IPS-18c (cell line): Measurements from ENCODE around the gene SERPINB11.
"Not testable (repeated sequence)": the region's sequence is repeated elsewhere in the genome, so short reads cannot be mapped to it uniquely, and the experiment has no call there.

Experiments
- H3K4me3 ChIP-seq: 2 replicates; pipeline ENCODE4 v1.7.0; 2013; ENCODE audit warnings: low read depth, mild to moderate bottlenecking, low read length, moderate library complexity; ENCODE audit not compliant: insufficient read depth
- H3K9me3 ChIP-seq: one replicate; pipeline ENCODE4 v1.6.1; 2013; ENCODE audit warnings: mild to moderate bottlenecking, low read length, moderate library complexity; ENCODE audit not compliant: control insufficient read depth, insufficient read depth

SERPINB11 gene

GRCh38 chr18:63705401-63705800 is 2.6 kb downstream of the SERPINB11 start:
- no peaks in the 10 kb centered on the region for H3K9me3 ChIP-seq

DNA sequence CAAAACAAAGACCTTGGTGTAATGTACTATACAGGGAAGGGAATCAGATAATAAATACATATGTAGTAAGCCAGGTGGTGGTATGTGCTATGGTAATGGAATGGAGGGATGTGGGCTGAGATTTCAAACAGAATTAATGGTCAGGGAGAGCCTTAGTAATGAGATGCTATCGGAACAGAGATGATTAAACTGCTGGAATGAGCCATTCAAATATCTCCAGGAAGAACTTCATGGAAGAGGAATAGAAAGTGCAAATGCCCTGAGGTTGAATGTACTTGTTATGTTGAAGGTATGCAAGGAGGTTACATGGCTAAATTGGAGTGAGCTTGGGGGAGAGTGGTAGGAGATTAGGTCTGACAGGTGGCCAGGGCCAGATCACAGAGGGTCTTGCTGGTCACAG is 5.1 kb downstream of the SERPINB11 start:
- H3K4me3 ChIP-seq, result no peak overlapping the region

More at GRCh38 chr18:63705401-63705800, 2.6 kb downstream of the SERPINB11 start:
- H3K4me3 ChIP-seq, result no peak overlapping the region

DNA sequence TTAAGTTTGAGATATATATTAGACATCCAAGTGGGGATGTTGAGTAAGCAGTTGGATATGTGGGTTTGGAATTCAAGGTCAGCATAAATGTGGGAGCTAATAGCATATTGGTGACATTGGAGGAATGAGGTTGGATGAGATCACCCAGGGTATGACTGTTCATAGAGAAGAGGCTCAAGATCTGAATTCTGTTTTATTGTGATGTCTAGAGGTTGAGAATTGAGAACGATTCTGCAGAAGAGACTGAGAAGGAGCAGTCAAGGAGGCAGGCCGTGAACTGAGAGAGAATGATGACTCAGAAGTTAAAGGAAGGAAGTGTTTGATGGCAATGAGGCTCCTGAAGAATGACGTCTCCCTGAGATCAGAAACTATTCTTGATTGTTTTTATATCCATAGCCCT is 5.9 kb downstream of the SERPINB11 start:
- H3K4me3 ChIP-seq, result no peak overlapping the region
- peaks cover under 1% of the 10 kb centered on the region for H3K9me3 ChIP-seq

More for the DNA sequence above, 5.1 kb downstream of the SERPINB11 start:
- no peaks in the 10 kb centered on the region for H3K9me3 ChIP-seq

DNA sequence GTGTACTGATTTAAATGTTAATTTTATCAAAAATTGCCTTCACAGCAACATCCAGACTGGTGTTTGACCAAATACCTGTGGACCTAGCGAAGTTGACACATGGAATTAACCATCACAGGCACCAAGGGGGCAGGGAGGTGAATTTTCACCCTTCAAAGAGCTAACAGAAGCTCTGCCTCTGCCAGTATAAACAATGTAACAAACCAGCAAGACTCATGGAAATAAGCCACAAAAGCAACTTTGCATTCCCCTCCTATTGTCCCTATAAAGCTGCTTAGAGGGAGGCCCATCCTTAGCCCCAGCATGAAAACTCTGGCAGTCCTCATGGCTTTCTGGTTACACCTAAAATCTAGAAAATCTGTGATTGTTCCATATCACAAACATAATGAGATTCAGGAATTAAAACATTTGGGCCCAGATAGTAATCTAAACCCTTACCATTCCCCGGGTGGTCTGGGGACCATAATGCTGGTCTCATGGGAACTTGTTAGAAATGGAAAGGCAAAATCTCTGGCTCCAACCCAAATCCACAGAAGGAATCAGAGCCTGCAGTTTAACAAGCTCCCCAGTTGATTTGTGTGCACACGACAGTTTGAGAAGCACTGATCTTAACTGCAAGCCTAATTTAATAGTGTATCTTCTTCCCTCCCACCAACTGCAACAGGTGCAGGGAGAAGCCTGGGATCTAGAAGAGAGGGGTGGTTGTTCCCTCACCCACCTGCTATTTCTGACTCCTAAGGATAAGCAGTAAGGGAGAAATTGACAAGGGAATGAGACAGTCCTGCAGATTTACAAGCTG is 23.1 kb downstream of the SERPINB11 start:
- Histone ChIP-seq H3K4me3 (no peak overlapping the region), H3K9me3 (no peaks in the 10 kb centered on the region)

GRCh38 chr18:63730773-63731172 is 28.0 kb downstream of the SERPINB11 start:
- Histone ChIP-seq H3K4me3 (no peak overlapping the region), H3K9me3 (no peaks in the 10 kb centered on the region)

- Histone ChIP-seq H3K9me3 (no peaks in the 10 kb centered on the region), H3K4me3 (no peak overlapping the region)
These were observed 28.5 kb downstream of the SERPINB11 start for GRCh38 chr18:63731215-63731614.

- Histone ChIP-seq H3K9me3 (no peaks in the 10 kb centered on the region), H3K4me3 (no peak overlapping the region)
These were observed 34.1 kb downstream of the SERPINB11 start for GRCh38 chr18:63736876-63737275.

- Histone ChIP-seq H3K9me3 (no peaks in the 10 kb centered on the region), H3K4me3 (no peak overlapping the region)
These were observed 39.0 kb downstream of the SERPINB11 start for GRCh38 chr18:63741769-63742168.

DNA sequence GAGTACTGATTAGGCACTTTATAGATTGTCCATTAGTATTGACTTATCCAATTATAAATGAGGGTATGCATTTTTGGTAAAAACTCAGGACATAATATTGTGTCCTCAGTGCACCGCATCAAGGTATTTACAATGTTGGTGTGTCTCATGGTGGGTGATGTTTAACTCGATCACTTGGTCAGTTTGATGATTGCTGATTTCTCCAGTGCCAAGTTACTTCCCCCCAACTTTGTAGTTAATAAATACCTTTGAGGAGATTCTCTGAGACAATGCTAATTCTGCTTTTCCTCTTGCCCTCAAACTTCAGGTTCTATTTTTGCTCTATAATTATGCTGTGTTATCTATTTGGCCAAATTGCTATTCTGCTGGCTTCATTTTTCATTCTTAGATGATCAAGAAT is 44.2 kb downstream of the SERPINB11 start:
- Histone ChIP-seq H3K4me3 (no peak overlapping the region), H3K9me3 (no peaks in the 10 kb centered on the region)

DNA sequence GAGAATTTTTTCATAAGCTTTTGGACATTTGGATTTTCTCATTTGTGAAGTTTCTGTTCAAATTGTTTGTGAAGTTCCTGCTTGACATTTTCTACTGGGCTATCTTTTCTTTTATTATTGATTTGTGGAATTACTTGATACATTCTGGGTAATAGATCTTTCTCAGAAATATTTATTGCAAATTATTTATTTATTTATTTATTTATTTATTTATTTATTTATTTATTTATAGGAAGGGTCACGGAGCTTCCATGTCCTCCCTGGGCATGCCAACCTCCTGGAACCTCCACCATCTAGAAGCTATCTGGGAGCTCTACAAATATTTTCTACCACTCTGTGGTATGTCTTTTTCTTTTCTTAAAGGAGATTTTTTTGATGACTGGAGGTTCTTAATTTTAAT is 46.7 kb downstream of the SERPINB11 start:
- no peak overlapping the region for H3K4me3 ChIP-seq
- H3K9me3 ChIP-seq, result no peaks in the 10 kb centered on the region

GRCh38 chr18:63752636-63753035 is 49.9 kb downstream of the SERPINB11 start:
- H3K4me3 ChIP-seq, result no peak overlapping the region

GRCh38 chr18:63753676-63754075 is 50.9 kb downstream of the SERPINB11 start:
- no peak overlapping the region for H3K4me3 ChIP-seq
- no peaks in the 10 kb centered on the region for H3K9me3 ChIP-seq

More at GRCh38 chr18:63752636-63753035, 49.9 kb downstream of the SERPINB11 start:
- no peaks in the 10 kb centered on the region for H3K9me3 ChIP-seq

DNA sequence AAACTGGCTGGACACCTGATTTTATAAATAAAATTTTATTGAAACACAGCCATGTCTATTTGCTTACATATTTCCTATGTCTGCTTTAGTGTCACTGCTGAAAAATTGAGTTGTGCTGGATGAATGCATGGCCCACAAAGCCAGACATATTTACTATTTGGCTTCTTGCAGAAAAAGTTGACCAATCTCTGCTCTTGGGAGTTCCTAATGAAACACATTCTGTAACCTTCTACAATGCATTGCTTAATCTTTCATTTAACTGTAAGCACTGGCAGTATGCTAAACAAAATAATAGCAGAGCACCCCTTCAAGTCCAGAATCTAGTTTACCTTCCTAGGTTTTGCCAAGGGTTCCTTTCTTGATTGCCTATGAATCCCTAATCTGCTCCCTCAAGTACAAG is 54.8 kb downstream of the SERPINB11 start:
- peaks cover 2% of the 10 kb centered on the region for H3K9me3 ChIP-seq

DNA sequence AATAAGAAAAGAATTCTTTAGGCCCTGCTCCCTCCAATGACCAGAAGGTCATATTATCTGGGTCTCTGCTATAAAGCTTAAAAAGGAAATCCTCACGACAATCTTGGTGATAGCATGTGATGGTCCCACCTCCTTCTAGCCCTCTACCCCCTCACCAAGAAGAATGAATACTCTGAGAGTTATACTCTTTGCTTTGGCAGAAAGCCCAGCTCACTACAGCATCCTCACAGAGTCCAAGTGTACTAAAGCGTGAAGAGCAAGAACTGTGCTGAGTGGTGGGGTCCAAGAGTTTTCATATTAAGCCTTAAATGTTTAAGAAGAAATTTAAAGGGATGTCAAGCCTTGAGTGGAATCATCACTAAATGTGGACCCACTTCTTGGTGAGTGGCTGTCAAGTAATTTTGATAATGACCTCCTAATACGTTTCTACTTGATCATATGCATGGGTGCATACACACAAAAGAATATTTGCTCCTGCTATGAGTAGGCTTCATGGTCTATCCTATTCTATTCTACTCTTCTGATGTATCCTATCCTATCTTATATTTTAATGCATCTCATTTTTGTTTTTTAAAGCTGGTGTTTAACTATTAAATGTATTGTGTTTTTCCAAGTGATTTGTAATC is 56.0 kb downstream of the SERPINB11 start:
- H3K9me3 ChIP-seq, result peaks cover 2% of the 10 kb centered on the region
- H3K4me3 ChIP-seq, result no peak overlapping the region

More for the DNA sequence above, 54.8 kb downstream of the SERPINB11 start:
- no peak overlapping the region for H3K4me3 ChIP-seq

GRCh38 chr18:63759786-63760185 is 57.0 kb downstream of the SERPINB11 start:
- H3K9me3 ChIP-seq, H3K4me3 ChIP-seq: not testable (repeated sequence)

DNA sequence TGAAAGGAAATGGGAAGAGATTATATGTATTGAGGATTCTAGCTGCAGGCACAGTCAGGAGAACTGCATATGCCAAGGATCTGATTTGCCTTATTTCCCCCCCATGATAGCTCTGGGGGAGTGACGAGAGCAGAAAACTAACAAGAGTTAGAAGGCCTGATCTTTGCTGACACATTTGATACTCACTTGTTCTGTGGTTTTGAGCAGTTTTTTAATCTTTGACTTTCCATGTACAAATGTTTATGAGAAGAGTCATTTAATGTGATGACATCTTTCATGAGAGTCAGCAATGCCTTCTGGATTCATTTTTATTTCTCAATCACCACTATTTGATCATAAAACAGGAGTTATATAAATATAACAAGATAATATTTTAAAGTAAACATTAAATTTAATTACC is 59.8 kb downstream of the SERPINB11 start:
- H3K9me3 ChIP-seq, result peaks cover 2% of the 10 kb centered on the region
- H3K4me3 ChIP-seq, result no peak overlapping the region

DNA sequence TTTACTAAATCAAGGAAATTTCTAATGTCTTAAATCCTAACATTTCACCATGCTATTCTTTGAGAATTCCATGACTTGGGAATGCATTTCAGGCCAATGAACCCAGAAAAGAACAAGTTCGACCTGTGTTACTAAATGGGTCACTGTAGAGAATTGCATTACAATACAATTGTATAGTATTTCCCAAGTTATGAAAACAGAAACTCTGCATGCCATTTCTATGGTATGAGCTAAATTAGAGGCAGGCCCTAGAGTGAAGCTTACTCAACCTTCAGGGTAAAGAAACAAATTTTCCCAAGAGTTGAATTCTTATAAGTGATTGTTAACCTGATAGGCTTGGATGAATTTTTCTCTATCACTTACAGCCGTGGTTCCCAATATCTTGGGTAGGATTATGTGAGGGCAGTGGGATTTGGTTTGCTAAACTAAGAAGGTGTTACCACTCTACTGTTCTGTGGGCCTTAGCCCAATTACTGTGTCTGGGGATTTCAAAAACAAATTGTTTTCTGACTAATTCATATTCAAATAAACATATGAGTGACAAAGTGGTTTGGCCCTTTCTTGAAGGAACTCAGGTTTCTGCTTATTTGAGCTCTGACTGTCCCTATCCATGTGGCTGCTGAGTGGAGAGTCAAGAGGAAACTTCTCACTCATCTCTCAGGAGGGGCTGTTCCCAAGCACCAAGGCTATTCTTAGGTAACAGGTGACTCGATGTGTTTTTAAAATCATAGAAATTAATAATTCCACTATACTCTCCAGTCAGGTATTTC is 61.3 kb downstream of the SERPINB11 start:
- peaks cover 5% of the 10 kb centered on the region for H3K9me3 ChIP-seq
- no peak overlapping the region for H3K4me3 ChIP-seq

- peaks cover 3% of the 10 kb centered on the region for H3K9me3 ChIP-seq
- H3K4me3 ChIP-seq, result no peak overlapping the region
These were observed 63.1 kb downstream of the SERPINB11 start for GRCh38 chr18:63765837-63766236.
